Lung (tissue), 12 donors: ENCODE measurements around the gene ADK. TPM values are rescaled to one million over a fixed set of nuclear protein-coding genes. Genes with fewer than 3 reads are reported as not detected.

ENCODE experiments used
- ATAC-seq: fragments of 200-7000 bp; cut with Tn5 transposase; one replicate; pipeline ENCODE4 v1.9.1; 2020; ENCODE audit warnings: moderate number of reproducible peaks; ENCODE audit not compliant: insufficient read depth, low FRiP score
- DNase-seq, 3 donors: peaks; one replicate each; pipeline ENCODE4 v3.0.0-alpha.2; 2013 to 2017
- H3K27ac ChIP-seq, 2 donors: one replicate each; pipeline ENCODE4 v1.5.1; 2013; ENCODE audit warnings: mild to moderate bottlenecking in 2 of 2, moderate library complexity in 2 of 2, control low read depth in 1 of 2, inconsistent platforms in 1 of 2, low read depth in 1 of 2, low read length in 1 of 2
- H3K27me3 ChIP-seq, 3 donors: one replicate each; pipeline ENCODE4 v1.5.1; 2013; ENCODE audit warnings: low read length in 2 of 3; ENCODE audit not compliant: control insufficient read depth in 3 of 3, insufficient read depth in 3 of 3
- H3K36me3 ChIP-seq, 4 donors: one replicate each; pipeline ENCODE4 v1.5.1; 2013; ENCODE audit warnings: low read length in 4 of 4, mild to moderate bottlenecking in 1 of 4, moderate library complexity in 1 of 4; ENCODE audit not compliant: control insufficient read depth in 4 of 4, insufficient read depth in 4 of 4
- H3K4me1 ChIP-seq, 5 donors: one replicate each; pipeline ENCODE4 v1.5.1; 2013; ENCODE audit warnings: low read length in 5 of 5, mild to moderate bottlenecking in 2 of 5, moderate library complexity in 1 of 5; ENCODE audit not compliant: control insufficient read depth in 5 of 5, insufficient read depth in 5 of 5
- H3K4me3 ChIP-seq: one replicate; pipeline ENCODE4 v1.5.1; 2013; ENCODE audit warnings: mild to moderate bottlenecking, control low read depth, moderate library complexity
- H3K9ac ChIP-seq, 2 donors: one replicate each; pipeline ENCODE4 v1.5.1; 2013; ENCODE audit warnings: low read length in 2 of 2, control low read depth in 1 of 2; ENCODE audit not compliant: insufficient read depth in 1 of 2
- H3K9me3 ChIP-seq, 4 donors: one replicate each; pipeline ENCODE4 v1.5.1; 2013; ENCODE audit warnings: low read length in 3 of 4, mild to moderate bottlenecking in 1 of 4, moderate library complexity in 1 of 4; ENCODE audit not compliant: control insufficient read depth in 4 of 4, insufficient read depth in 3 of 4
- CTCF ChIP-seq: IDR thresholded peaks from 2 replicates; pipeline ENCODE4 v1.5.1; 2012; ENCODE audit warnings: mild to moderate bottlenecking; ENCODE audit errors: control extremely low read depth, extremely low read depth
- WGBS, 2 donors: extraction: QIAGEN DNeasy Blood & Tissue Kit; methylation state at CpG; one replicate each; pipeline ENCODE4 v1.1.7; 2013; 5-methylcytosine and 5-hydroxymethylcytosine counted together
- polyA plus RNA-seq, 2 donors: library from polyadenylated mRNA; stranded (reverse); fragments of 200-250 nt; gene quantifications; one replicate each; pipeline ENCODE4 v1.2.1, GENCODE V29; 2013
- total RNA-seq, 2 donors: library from RNA; depleted of rRNA in 1 of 2; stranded (reverse); fragments of >200 nt in 1 of 2; gene quantifications; one replicate each; pipeline ENCODE4 v1.2.1, GENCODE V29; 2014 to 2021
- donor health status: control.
- donor health status: control.
- donor health status: Bipolar disorder and iron deficiency.
- donor health status: healthy.
- donor health status: DM: yes; HTN: yes; CAD: no.

The ADK gene
- total and polyA plus RNA-seq, 4 donors, result 31.6 to 82.3 (median 42.9) TPM

DNA sequence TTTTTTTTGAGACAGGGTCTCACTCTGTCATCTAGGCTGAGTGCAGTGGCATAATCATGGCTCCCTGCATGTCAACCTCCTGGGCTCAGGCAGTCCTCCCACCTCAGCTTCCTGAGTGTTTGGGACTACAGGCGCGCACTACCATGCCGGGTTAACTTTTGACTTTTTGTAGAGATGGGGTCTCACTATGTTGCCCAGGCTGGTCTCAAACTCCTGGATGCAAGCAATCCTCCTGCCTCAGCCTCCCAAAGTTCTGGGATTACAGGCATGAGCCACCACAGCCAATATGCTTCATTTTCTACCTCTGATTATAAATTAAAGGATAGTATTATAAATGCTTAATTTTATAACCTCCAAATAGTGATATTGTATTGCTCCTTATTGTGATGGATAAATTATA is 121.3 kb downstream of the ADK start:
- Histone ChIP-seq H3K4me1 (peaks cover 0 to 3% (median 0%) of the 10 kb centered on the region in 5 donors), H3K27me3 (no peaks in the 10 kb centered on the region), H3K27ac (no peak overlapping the region), H3K9ac (no peak overlapping the region), H3K9me3 (no peaks in the 10 kb centered on the region), H3K4me3 (no peak overlapping the region), H3K36me3 (peaks cover 0 to 1% (median 0%) of the 10 kb centered on the region in 4 donors)
- ATAC-seq (no peak), DNase-seq (no peak)
- WGBS, 2 donors, result 93 to 97% methylated on average over 3 of the region's 3 CpGs
- TF ChIP-seq CTCF, result no peak

DNA sequence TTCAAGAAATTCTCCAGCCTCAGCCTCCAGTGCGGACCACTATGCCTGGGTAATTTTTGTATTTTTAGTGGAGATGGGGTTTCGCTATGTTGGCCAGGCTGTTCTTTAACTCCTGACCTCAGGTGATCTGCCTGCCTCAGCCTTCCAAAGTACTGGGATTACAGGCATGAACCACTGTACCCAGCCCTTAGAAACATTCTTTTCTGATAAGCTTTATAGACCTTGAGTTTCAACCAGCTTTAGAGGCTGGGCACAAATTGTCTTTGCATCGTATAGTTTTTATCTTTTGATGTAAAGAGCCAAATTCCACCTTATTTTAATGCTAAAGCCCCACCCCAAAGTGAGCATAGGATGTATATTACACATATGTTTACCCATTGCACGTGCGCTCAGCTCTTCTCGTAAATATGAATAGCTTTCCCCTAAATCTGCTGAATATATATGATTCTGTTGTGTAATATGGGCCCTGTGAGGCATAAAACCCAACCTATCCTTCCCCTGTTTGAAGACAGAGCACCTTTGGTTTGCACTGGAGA is 124.8 kb downstream of the ADK start:
- no peak for ATAC-seq
- no peak for DNase-seq
- H3K4me3 ChIP-seq, result no peak overlapping the region
- TF ChIP-seq CTCF, result no peak
- peaks cover 0 to 3% (median 0%) of the 10 kb centered on the region in 5 donors for H3K4me1 ChIP-seq
- no peak overlapping the region for H3K9ac ChIP-seq
- no peaks in the 10 kb centered on the region for H3K9me3 ChIP-seq
- no peaks in the 10 kb centered on the region for H3K36me3 ChIP-seq
- no peaks in the 10 kb centered on the region for H3K27me3 ChIP-seq
- no peak overlapping the region for H3K27ac ChIP-seq
- WGBS, 2 donors, result 94% methylated on average over 6 of the region's 6 CpGs

- H3K27ac ChIP-seq, result no peak overlapping the region
- no peaks in the 10 kb centered on the region for H3K9me3 ChIP-seq
- no peaks in the 10 kb centered on the region for H3K36me3 ChIP-seq
- no peak for TF ChIP-seq CTCF
- no peak overlapping the region for H3K9ac ChIP-seq
- no peak for ATAC-seq
- no peaks in the 10 kb centered on the region for H3K27me3 ChIP-seq
- DNase-seq, result no peak
- H3K4me1 ChIP-seq, result peaks cover 0 to 3% (median 0%) of the 10 kb centered on the region in 5 donors
- H3K4me3 ChIP-seq, result no peak overlapping the region
Observed at GRCh38 chr10:74276416-74276815, 125.4 kb downstream of the ADK start.
